Measurements from ENCODE around the gene ZNF845. TPM values are rescaled to one million over a fixed set of nuclear protein-coding genes. Genes with fewer than 3 reads are reported as not detected.
"Not testable (repeated sequence)": the region's sequence is repeated elsewhere in the genome, so short reads cannot be mapped to it uniquely, and the experiment has no call there.

ZNF845 gene
- total and polyA plus RNA-seq, 2 donors from 2014 or later: 1.9 to 9.2 TPM

DNA sequence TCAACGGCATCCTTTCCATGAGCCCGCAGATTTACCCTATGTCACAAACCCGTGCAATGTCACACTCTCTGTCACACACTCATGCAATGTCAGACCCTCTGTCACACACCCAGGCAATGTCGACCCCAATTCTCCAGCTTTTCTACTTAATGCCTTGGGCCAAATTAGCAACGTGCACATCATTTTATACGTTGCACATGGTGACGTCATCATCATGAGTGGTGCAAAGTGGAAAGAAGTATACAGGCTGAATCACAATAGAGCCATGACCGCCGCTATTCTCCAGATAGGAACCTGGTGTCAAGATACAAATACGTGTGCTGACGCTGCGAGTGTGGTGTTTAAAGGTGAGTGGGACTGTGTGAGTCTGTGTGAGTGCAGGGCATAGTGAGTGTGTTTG lies 21.7 kb upstream of the ZNF845 start:
- Histone ChIP-seq H3K27me3 (ENCODE audit: control insufficient read depth, insufficient read depth, low read length) (no peaks in the 10 kb centered on the region), H3K9me3 (ENCODE audit: control insufficient read depth in 2 of 3, insufficient read depth in 1 of 3, low read length in 3 of 3) (no peaks in the 10 kb centered on the region), H3K4me1 (ENCODE audit: control insufficient read depth in 2 of 3, insufficient read depth in 2 of 3, low read depth in 1 of 3, low read length in 3 of 3) (no peaks in the 10 kb centered on the region), H3K9ac (ENCODE audit: low read length in 3 of 3) (no peak overlapping the region), H3K36me3 (ENCODE audit: control insufficient read depth in 2 of 3, insufficient read depth in 3 of 3, low read length in 3 of 3) (no peaks in the 10 kb centered on the region), H3K4me3 (ENCODE audit: low read length in 3 of 3) (no peak overlapping the region), H3K27ac (ENCODE audit: low read depth in 2 of 2, low read length in 2 of 2) (no peak overlapping the region)
- intact Hi-C loops (cut with DNase I): no loop called here
- TF ChIP-seq, protein P1, sequence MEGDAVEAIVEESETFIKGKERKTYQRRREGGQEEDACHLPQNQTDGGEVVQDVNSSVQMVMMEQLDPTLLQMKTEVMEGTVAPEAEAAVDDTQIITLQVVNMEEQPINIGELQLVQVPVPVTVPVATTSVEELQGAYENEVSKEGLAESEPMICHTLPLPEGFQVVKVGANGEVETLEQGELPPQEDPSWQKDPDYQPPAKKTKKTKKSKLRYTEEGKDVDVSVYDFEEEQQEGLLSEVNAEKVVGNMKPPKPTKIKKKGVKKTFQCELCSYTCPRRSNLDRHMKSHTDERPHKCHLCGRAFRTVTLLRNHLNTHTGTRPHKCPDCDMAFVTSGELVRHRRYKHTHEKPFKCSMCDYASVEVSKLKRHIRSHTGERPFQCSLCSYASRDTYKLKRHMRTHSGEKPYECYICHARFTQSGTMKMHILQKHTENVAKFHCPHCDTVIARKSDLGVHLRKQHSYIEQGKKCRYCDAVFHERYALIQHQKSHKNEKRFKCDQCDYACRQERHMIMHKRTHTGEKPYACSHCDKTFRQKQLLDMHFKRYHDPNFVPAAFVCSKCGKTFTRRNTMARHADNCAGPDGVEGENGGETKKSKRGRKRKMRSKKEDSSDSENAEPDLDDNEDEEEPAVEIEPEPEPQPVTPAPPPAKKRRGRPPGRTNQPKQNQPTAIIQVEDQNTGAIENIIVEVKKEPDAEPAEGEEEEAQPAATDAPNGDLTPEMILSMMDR (IDR thresholded peaks at IDR 0.05; ENCODE audit: borderline replicate concordance, extremely low read depth, insufficient read depth): no peak
- no peak for DNase-seq
- no peak for FAIRE-seq

DNA sequence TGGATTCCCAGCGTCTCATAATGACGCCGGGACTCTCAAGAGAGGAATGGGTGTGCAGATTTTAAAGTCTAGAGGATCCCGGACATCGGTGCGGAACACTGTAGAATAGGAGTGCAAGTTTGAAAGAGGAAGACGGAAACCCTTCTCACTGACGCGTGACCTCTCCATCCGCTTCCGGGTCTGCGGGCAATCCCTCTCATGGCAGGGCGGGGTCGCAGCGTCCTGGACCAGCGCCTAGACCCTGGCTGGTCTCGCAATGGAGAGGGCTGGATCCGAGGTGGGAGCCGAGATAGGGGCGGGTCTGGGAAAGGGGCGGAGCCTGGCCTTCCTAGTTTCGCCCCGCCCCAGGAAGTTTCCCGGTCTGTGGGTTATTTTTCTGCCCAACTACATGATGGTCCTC lies 4.6 kb upstream of the ZNF845 start:
- Histone ChIP-seq H3K36me3 (ENCODE audit: control insufficient read depth in 2 of 3, insufficient read depth in 3 of 3, low read length in 3 of 3) (no peaks in the 10 kb centered on the region), H3K9me3 (ENCODE audit: control insufficient read depth in 2 of 3, insufficient read depth in 1 of 3, low read length in 3 of 3) (peaks cover 0 to 9% (median 6%) of the 10 kb centered on the region in 3 donors), H3K27ac (ENCODE audit: low read depth in 2 of 2, low read length in 2 of 2) (no peak overlapping the region), H3K9ac (ENCODE audit: low read length in 3 of 3) (no peak overlapping the region), H3K4me3 (ENCODE audit: low read length in 3 of 3) (peak overlapping the region; percentile 2 to 11 (median 6)), H3K27me3 (ENCODE audit: control insufficient read depth, insufficient read depth, low read length) (no peaks in the 10 kb centered on the region), H3K4me1 (ENCODE audit: control insufficient read depth in 2 of 3, insufficient read depth in 2 of 3, low read depth in 1 of 3, low read length in 3 of 3) (no peaks in the 10 kb centered on the region)
- intact Hi-C loops (cut with DNase I): no loop called here
- FAIRE-seq: no peak
- peak in 4 of 5 donors; percentile 27 to 89 (median 52) for DNase-seq
- TF ChIP-seq, protein P1 (IDR thresholded peaks at IDR 0.05; ENCODE audit: borderline replicate concordance, extremely low read depth, insufficient read depth): no peak

DNA sequence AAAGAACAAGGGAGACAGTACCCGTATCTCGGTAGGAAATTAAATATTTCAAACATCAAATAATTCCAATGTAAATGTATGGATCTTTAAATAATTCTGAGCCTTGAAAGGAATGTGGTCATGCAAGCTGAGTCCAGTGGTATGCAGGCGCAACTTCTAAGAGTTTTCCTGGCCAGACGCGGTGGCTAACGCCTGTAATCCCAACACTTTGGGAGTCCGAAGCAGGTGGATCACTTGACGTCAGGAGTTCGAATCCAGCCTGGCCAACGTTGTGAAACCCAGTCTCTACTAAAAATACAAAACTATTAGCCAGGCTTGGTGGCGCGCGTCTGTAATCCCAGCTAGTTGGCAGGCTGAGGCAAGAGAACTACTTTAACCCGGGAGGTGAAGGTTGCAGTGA lies 1.1 kb upstream of the ZNF845 start:
- H3K9me3 ChIP-seq (ENCODE audit: control insufficient read depth in 2 of 3, insufficient read depth in 1 of 3, low read length in 3 of 3): peaks cover 0 to 3% (median 0%) of the 10 kb centered on the region in 3 donors
- FAIRE-seq: no peak
- H3K9ac ChIP-seq (ENCODE audit: low read length in 3 of 3): no peak overlapping the region
- intact Hi-C loops (cut with DNase I): no loop called here
- H3K36me3 ChIP-seq (ENCODE audit: control insufficient read depth in 2 of 3, insufficient read depth in 3 of 3, low read length in 3 of 3): no peaks in the 10 kb centered on the region
- H3K27ac ChIP-seq (ENCODE audit: low read depth in 2 of 2, low read length in 2 of 2): no peak overlapping the region
- TF ChIP-seq, protein P1 (IDR thresholded peaks at IDR 0.05; ENCODE audit: borderline replicate concordance, extremely low read depth, insufficient read depth): no peak
- no peaks in the 10 kb centered on the region for H3K27me3 ChIP-seq (ENCODE audit: control insufficient read depth, insufficient read depth, low read length)
- H3K4me1 ChIP-seq (ENCODE audit: control insufficient read depth in 2 of 3, insufficient read depth in 2 of 3, low read depth in 1 of 3, low read length in 3 of 3): peaks cover 0 to 2% (median 0%) of the 10 kb centered on the region in 3 donors
- no peak overlapping the region for H3K4me3 ChIP-seq (ENCODE audit: low read length in 3 of 3)
- peak in 3 of 5 donors; percentile 2 to 12 (median 7) for DNase-seq

DNA sequence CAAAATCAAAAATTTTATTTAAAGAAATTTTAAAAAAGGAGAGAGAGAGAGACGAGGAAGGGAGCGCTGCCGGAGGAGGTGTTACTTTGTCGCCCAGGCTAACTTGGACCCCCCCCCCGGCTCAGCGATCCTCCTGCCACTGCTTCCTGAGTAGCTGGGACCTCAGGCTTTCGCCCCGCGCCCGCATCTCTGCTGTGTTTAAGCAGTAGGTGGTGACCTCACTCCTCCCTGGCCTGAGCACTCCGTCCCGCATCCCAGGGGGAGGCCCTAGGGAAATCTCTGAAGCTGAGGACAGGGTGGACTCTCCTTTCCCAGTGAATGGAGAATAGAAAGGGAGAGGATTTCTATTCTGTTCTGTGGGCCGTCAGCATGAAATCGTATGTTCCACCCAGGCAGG lies 485 bp upstream of the ZNF845 start:
- peak overlapping the region in 2 of 3 donors; percentile 55 to 59 for H3K9ac ChIP-seq (ENCODE audit: low read length in 3 of 3)
- H3K36me3 ChIP-seq (ENCODE audit: control insufficient read depth in 2 of 3, insufficient read depth in 3 of 3, low read length in 3 of 3): no peaks in the 10 kb centered on the region
- FAIRE-seq (no peak), DNase-seq (peak in 4 of 5 donors; percentile 73 to 82 (median 76))
- H3K9me3 ChIP-seq (ENCODE audit: control insufficient read depth in 2 of 3, insufficient read depth in 1 of 3, low read length in 3 of 3): peaks cover 0 to under 1% (median 0%) of the 10 kb centered on the region in 3 donors
- peak overlapping the region in 1 of 2 donors; percentile 47 for H3K27ac ChIP-seq (ENCODE audit: low read depth in 2 of 2, low read length in 2 of 2)
- H3K27me3 ChIP-seq (ENCODE audit: control insufficient read depth, insufficient read depth, low read length): no peaks in the 10 kb centered on the region
- peaks cover 0 to 2% (median 0%) of the 10 kb centered on the region in 3 donors for H3K4me1 ChIP-seq (ENCODE audit: control insufficient read depth in 2 of 3, insufficient read depth in 2 of 3, low read depth in 1 of 3, low read length in 3 of 3)
- H3K4me3 ChIP-seq (ENCODE audit: low read length in 3 of 3): peak overlapping the region; percentile 69 to 79 (median 73)
- intact Hi-C loops (cut with DNase I): no loop called here
- TF ChIP-seq, protein P1 (IDR thresholded peaks at IDR 0.05; ENCODE audit: borderline replicate concordance, extremely low read depth, insufficient read depth): no peak

DNA sequence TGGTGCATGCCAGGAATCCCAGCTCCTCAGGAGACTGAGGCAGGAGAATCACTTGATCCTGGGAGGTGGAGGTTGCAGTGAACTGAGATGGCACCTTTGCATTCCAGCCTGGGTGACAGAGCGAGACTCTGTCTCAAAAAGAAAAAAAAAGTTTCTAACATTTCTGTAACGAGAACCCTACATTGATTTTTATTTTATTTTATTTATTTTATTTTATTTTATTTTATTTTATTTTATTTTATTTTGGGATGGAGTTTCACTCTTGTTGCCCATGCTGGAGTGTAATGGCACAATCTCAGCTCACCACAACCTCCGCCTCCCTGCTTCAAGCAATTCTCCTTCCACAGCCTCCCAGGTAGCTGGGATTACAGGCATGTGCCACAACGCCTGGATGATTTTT lies 10.9 kb downstream of the ZNF845 start:
- H3K9ac ChIP-seq (ENCODE audit: low read length in 3 of 3); H3K4me1 ChIP-seq (ENCODE audit: control insufficient read depth in 2 of 3, insufficient read depth in 2 of 3, low read depth in 1 of 3, low read length in 3 of 3); FAIRE-seq; H3K27ac ChIP-seq (ENCODE audit: low read depth in 2 of 2, low read length in 2 of 2); H3K4me3 ChIP-seq (ENCODE audit: low read length in 3 of 3); intact Hi-C loops (cut with DNase I); DNase-seq; H3K27me3 ChIP-seq (ENCODE audit: control insufficient read depth, insufficient read depth, low read length): not testable (repeated sequence)
- Histone ChIP-seq H3K36me3 (ENCODE audit: control insufficient read depth in 2 of 3, insufficient read depth in 3 of 3, low read length in 3 of 3) (peaks cover 3 to 37% (median 11%) of the 10 kb centered on the region in 3 donors), H3K9me3 (ENCODE audit: control insufficient read depth in 2 of 3, insufficient read depth in 1 of 3, low read length in 3 of 3) (peaks cover 0 to 16% (median 2%) of the 10 kb centered on the region in 3 donors)
